HepG2 (cell line): ENCODE measurements around the gene MT1A. TPM values are rescaled to one million over a fixed set of nuclear protein-coding genes. Genes with fewer than 3 reads are reported as not detected.

Experiments
- ATAC-seq: fragments of 200-7000 bp; cut with Tn5 transposase; 3 replicates; pipeline ENCODE4 v1.9.1; 2020; ENCODE audit warnings: mild to moderate bottlenecking, moderate library complexity
- BruUV-seq: library from RNA; stranded (reverse); fragments of 400-500 nt; replicated peaks from 2 replicates; lab custom pipeline; 2021; lab: Mats Ljungman, UMichigan
- CTCF ChIA-PET: fragments of 300-600 bp; formaldehyde crosslinking; extraction: SDS; loops from one replicate; lab custom pipeline; 2021; ENCODE audit warnings: low total read pairs, inconsistent platforms, low intra/inter-chr PET ratio; lab: Yijun Ruan, JAX
- POLR2A ChIA-PET: fragments of 350-600 bp; sonication (Branson Sonifier 250); formaldehyde crosslinking; loops from one replicate; lab custom pipeline; 2020; ENCODE audit warnings: antibody characterized with exemption, inconsistent platforms; lab: Yijun Ruan, JAX
- DNase-seq: peaks from one replicate; pipeline ENCODE4 v3.0.0-alpha.2; 2015; ENCODE audit warnings: low spot score
- FAIRE-seq: peaks from 3 replicates; lab custom pipeline; 2011; peaks lifted over from hg19 to GRCh38; lab: Jason Lieb, UNC
- H2AFZ ChIP-seq: one replicate; pipeline ENCODE4 v1.6.1; 2011; ENCODE audit warnings: low read length, inconsistent platforms
- H3K27ac ChIP-seq: fragments of 300-600 bp; 3 replicates; pipeline ENCODE4 v1.8.0; 2011; ENCODE audit warnings: mixed run types, mild to moderate bottlenecking, mixed read lengths, low read length, inconsistent platforms; ENCODE audit not compliant: insufficient read depth; ENCODE audit errors: extremely low read length
- H3K27me3 ChIP-seq, 2 experiments: fragments of 200-600 bp in 1 of 2; 2 replicates in 1 of 2; 3 replicates in 1 of 2; pipeline versions ENCODE4 v1.6.0 to v1.8.0; 2011; ENCODE audit warnings: low read length in 2 of 2, mild to moderate bottlenecking in 2 of 2, moderate library complexity in 2 of 2, inconsistent platforms in 1 of 2; ENCODE audit not compliant: insufficient read depth in 2 of 2, control insufficient read depth in 1 of 2
- H3K36me3 ChIP-seq, 2 experiments: fragments of 200-600 bp in 1 of 2; replicated peaks in 1 of 2; 2 replicates in 1 of 2; 3 replicates in 1 of 2; pipeline versions ENCODE4 v1.5.1 to v1.8.0; 2011; ENCODE audit warnings: low read length in 2 of 2, inconsistent platforms in 1 of 2; ENCODE audit not compliant: insufficient read depth in 2 of 2, control insufficient read depth in 1 of 2
- H3K4me1 ChIP-seq: 2 replicates; pipeline ENCODE4 v1.5.1; 2012; ENCODE audit warnings: low read length, inconsistent platforms; ENCODE audit not compliant: insufficient read depth
- H3K4me2 ChIP-seq: 2 replicates; pipeline ENCODE4 v1.6.0; 2011; ENCODE audit warnings: low read depth, low read length, inconsistent platforms
- H3K4me3 ChIP-seq, 3 experiments: fragments of 200-600 bp in 1 of 3; sonication (generic), shearing (Covaris generic) in 1 of 3; replicated peaks in 1 of 3; 2 replicates each; pipeline ENCODE4 v1.5.1; 2011 to 2016; ENCODE audit warnings: low read length in 3 of 3, inconsistent platforms in 2 of 3, low read depth in 2 of 3, mild to moderate bottlenecking in 2 of 3, control low read depth in 1 of 3, mixed read lengths in 1 of 3; ENCODE audit not compliant: insufficient read depth in 1 of 3
- H3K79me2 ChIP-seq: one replicate; pipeline ENCODE4 v1.6.1; 2011; ENCODE audit warnings: low read length, inconsistent platforms; ENCODE audit not compliant: insufficient read depth
- H3K9ac ChIP-seq: 2 replicates; pipeline ENCODE4 v1.6.0; 2011; ENCODE audit warnings: mild to moderate bottlenecking, low read depth, low read length, inconsistent platforms; ENCODE audit not compliant: insufficient read depth
- H3K9me3 ChIP-seq: 2 replicates; pipeline ENCODE4 v1.5.1; 2012; ENCODE audit warnings: mild to moderate bottlenecking, low read length
- H4K20me1 ChIP-seq: 2 replicates; pipeline ENCODE4 v1.6.0; 2011; ENCODE audit warnings: inconsistent platforms, mild to moderate bottlenecking, low read length, moderate library complexity; ENCODE audit not compliant: insufficient read depth
- KDM4B ChIP-seq: sonication (generic); formaldehyde crosslinking; IDR thresholded peaks from 2 replicates; pipeline ENCODE4 v1.4.0; 2020; ENCODE audit warnings: missing genetic modification reagents
- NONO ChIP-seq, 2 experiments: fragments of 450-650 bp in 1 of 2; sonication (generic) in 1 of 2; formaldehyde crosslinking in 1 of 2; IDR thresholded peaks in 1 of 2; conservative IDR thresholded peaks in 1 of 2; 2 replicates each; pipeline versions ENCODE4 v1.6.1 to v1.8.0; 2017 to 2022; ENCODE audit warnings: mild to moderate bottlenecking in 1 of 2, missing genetic modification reagents in 1 of 2, moderate library complexity in 1 of 2
- PRDM4 ChIP-seq: sonication (generic); formaldehyde crosslinking; IDR thresholded peaks from 2 replicates; pipeline ENCODE4 v1.9.0; 2021; ENCODE audit warnings: missing genetic modification reagents, borderline replicate concordance
- SP140L ChIP-seq: sonication (generic); formaldehyde crosslinking; IDR thresholded peaks from 2 replicates; pipeline ENCODE4 v1.4.0; 2020; ENCODE audit warnings: missing genetic modification reagents, borderline replicate concordance
- ZSCAN31 ChIP-seq: sonication (generic); formaldehyde crosslinking; IDR thresholded peaks from 2 replicates; pipeline ENCODE4 v1.5.0; 2020; ENCODE audit warnings: low read depth, mild to moderate bottlenecking, missing genetic modification reagents
- WGBS: methylation state at CpG from one replicate; pipeline ENCODE4 v1.1.6; 2017; ENCODE audit warnings: low lambda C conversion rate; 5-methylcytosine and 5-hydroxymethylcytosine counted together
- in situ Hi-C: cut with HindIII; loops from 2 replicates; pipeline ENCODE4 v1.10.0; 2017; ENCODE audit warnings: low pct_unique_long_range_greater_than_20kb; ENCODE audit not compliant: extremely low pct_ligation_motif_present
- intact Hi-C: fragments of 100-400 bp; cut with micrococcal nuclease; formaldehyde crosslinking; loops from one replicate; pipeline ENCODE4 v1.10.0; 2022; ENCODE audit not compliant: unreplicated experiment
- polyA plus RNA-seq, 8 experiments: library from polyadenylated mRNA; depleted of rRNA in 3 of 8; stranded (reverse) in 7 of 8; unstranded in 1 of 8; fragments of >200 nt; fragmentation: Illumina TruSeq in 4 of 8; extraction: Trizol in 4 of 8; gene quantifications; 2 replicates each; pipeline versions ENCODE4 v1.2.1 to v1.2.3, GENCODE V29; 2011 to 2016; ENCODE audit warnings: low read depth in 4 of 8, missing spikeins in 1 of 8, mixed read lengths in 1 of 8; ENCODE audit not compliant: insufficient read depth in 1 of 8
- total RNA-seq, 5 experiments: library from RNA; depleted of rRNA; stranded (reverse); fragments of >200 nt; fragmentation: Illumina TruSeq; extraction: Trizol; gene quantifications; 2 replicates each; pipeline ENCODE4 v1.2.3, GENCODE V29; 2016; ENCODE audit warnings: low read depth in 1 of 5
- TF ChIP-seq, protein P1 (sequence below): sonication (generic); formaldehyde crosslinking; IDR thresholded peaks from 2 replicates; pipeline ENCODE4 v1.8.0; 2022; ENCODE audit warnings: mild to moderate bottlenecking, missing genetic modification reagents, borderline replicate concordance

Gene MT1A
- total and polyA plus RNA-seq, 2 of the 13 experiments (the other 11 are each of a cell fraction or from before 2014, with no cell fraction given): 8.3 to 10.4 TPM

- intact Hi-C loops (no loop called here), in situ Hi-C loops (no loop called here)
- ChIA-PET POLR2A (interaction anchor here (0.8 kb wide), 1 partner anchor 37 kb away, joined by 3 read pairs; no protein-coding TSS in a partner anchor), CTCF (no interaction called here)
- H3K36me3 ChIP-seq: no peaks in the 10 kb centered on the region
- no peak overlapping the region for H2AFZ ChIP-seq
- no peak overlapping the region for H3K27ac ChIP-seq
- H3K4me3 ChIP-seq: no peak overlapping the region
- H3K4me1 ChIP-seq: peaks cover 47% of the 10 kb centered on the region
- TF ChIP-seq, protein P1, sequence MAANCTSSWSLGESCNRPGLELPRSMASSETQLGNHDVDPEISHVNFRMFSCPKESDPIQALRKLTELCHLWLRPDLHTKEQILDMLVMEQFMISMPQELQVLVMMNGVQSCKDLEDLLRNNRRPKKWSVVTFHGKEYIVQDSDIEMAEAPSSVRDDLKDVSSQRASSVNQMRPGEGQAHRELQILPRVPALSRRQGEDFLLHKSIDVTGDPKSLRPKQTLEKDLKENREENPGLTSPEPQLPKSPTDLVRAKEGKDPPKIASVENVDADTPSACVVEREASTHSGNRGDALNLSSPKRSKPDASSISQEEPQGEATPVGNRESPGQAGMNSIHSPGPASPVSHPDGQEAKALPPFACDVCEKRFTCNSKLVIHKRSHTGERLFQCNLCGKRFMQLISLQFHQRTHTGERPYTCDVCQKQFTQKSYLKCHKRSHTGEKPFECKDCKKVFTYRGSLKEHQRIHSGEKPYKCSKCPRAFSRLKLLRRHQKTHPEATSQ (CRISPR knock-in tag): no peak
- TF ChIP-seq SP140L (CRISPR knock-in tag) (no peak), KDM4B (CRISPR knock-in tag) (no peak), NONO (IDR thresholded peaks at IDR 0.05) (no peak), NONO (CRISPR knock-in tag; conservative IDR thresholded peaks at IDR 0.05) (no peak), ZSCAN31 (CRISPR knock-in tag) (no peak), PRDM4 (CRISPR knock-in tag) (no peak)
- no peak overlapping the region for H3K4me2 ChIP-seq
- H3K79me2 ChIP-seq: no peaks in the 10 kb centered on the region
- no peaks in the 10 kb centered on the region for H3K9me3 ChIP-seq
- peaks cover 10 to 62% of the 10 kb centered on the region in 2 experiments; a peak in 4 of 5 replicates for H3K27me3 ChIP-seq
- no peak for ATAC-seq
- no peaks in the 10 kb centered on the region for H4K20me1 ChIP-seq
- no TSS peak for BruUV-seq
- no peak overlapping the region for H3K9ac ChIP-seq
- DNase-seq: no peak
- FAIRE-seq: no peak
- WGBS: 23% methylated on average over 1 of the region's 1 CpG
These were observed 1.6 kb downstream of the MT1A start for GRCh38 chr16:56640076-56640475.
